Hematopoietic multipotent progenitor cell (in vitro differentiated cells): Measurements from ENCODE around the gene SPACA4. TPM values are rescaled to one million over a fixed set of nuclear protein-coding genes. Genes with fewer than 3 reads are reported as not detected.
"Not testable (repeated sequence)": the region's sequence is repeated elsewhere in the genome, so short reads cannot be mapped to it uniquely, and the experiment has no call there.

Experiments
- DNase-seq, 3 donors: peaks; one replicate each; pipeline ENCODE4 v3.0.0-alpha.2; 2011 to 2015; ENCODE audit warnings: low read depth in 2 of 3, low spot score in 2 of 3
- total RNA-seq: library from RNA; depleted of rRNA; stranded (reverse); fragments of >200 nt; gene quantifications from one replicate; pipeline ENCODE4 v1.2.3, GENCODE V29; 2012

The SPACA4 gene
- not detected for total RNA-seq

- no peak for DNase-seq
These were observed at the start of gene SPACA4 for GRCh38 chr19:48606463-48607358. Gene SPACA4, plus strand, starts transcription at chr19:48606742. Its CDS starts 237 bp downstream, at chr19:48606979.

GRCh38 chr19:48556825-48557224 is 49.7 kb upstream of the SPACA4 start:
- DNase-seq = no peak

- peak in 2 of 3 donors; percentile 30 to 36 for DNase-seq
These were observed 48.4 kb upstream of the SPACA4 start for GRCh38 chr19:48558018-48558684.

GRCh38 chr19:48560095-48560530 is 46.4 kb upstream of the SPACA4 start:
- DNase-seq = peak in 1 of 3 donors; percentile 40

GRCh38 chr19:48561412-48561811 is 45.1 kb upstream of the SPACA4 start:
- DNase-seq = no peak

- no peak for DNase-seq
These were observed 41.5 kb upstream of the SPACA4 start for GRCh38 chr19:48565090-48565489.

GRCh38 chr19:48568345-48568886 is 38.1 kb upstream of the SPACA4 start:
- peak in 2 of 3 donors; percentile 21 to 36 for DNase-seq

- no peak for DNase-seq
These were observed 36.7 kb upstream of the SPACA4 start for GRCh38 chr19:48569814-48570213.

GRCh38 chr19:48571378-48572162 is 35.0 kb upstream of the SPACA4 start:
- DNase-seq = no peak

- no peak for DNase-seq
These were observed 33.4 kb upstream of the SPACA4 start for GRCh38 chr19:48573163-48573505.

- no peak for DNase-seq
These were observed 30.5 kb upstream of the SPACA4 start for GRCh38 chr19:48575931-48576622.

- DNase-seq = not testable (repeated sequence)
These were observed 28.6 kb upstream of the SPACA4 start for GRCh38 chr19:48577908-48578307.

GRCh38 chr19:48578891-48579290 is 27.7 kb upstream of the SPACA4 start:
- no peak for DNase-seq

GRCh38 chr19:48582168-48582567 is 24.4 kb upstream of the SPACA4 start:
- DNase-seq = no peak

- no peak for DNase-seq
These were observed 19.2 kb upstream of the SPACA4 start for GRCh38 chr19:48587387-48587786.

- DNase-seq = peak; percentile 73 to 90 (median 86)
These were observed 17.7 kb upstream of the SPACA4 start for GRCh38 chr19:48588670-48589401.

GRCh38 chr19:48591021-48591420 is 15.5 kb upstream of the SPACA4 start:
- peak in 1 of 3 donors; percentile 34 for DNase-seq

- no peak for DNase-seq
These were observed 11.4 kb upstream of the SPACA4 start for GRCh38 chr19:48595171-48595570.

- no peak for DNase-seq
These were observed 10.7 kb upstream of the SPACA4 start for GRCh38 chr19:48595833-48596232.
